Effector CD8-positive, alpha-beta T cell (primary cell): Measurements from ENCODE around the gene IL6R.
"Not testable (repeated sequence)": the region's sequence is repeated elsewhere in the genome, so short reads cannot be mapped to it uniquely, and the experiment has no call there.

Experiments used
- DNase-seq: peaks from one replicate; lab custom pipeline; 2025; lab: John Stamatoyannopoulos, UW

The IL6R gene

GRCh38 chr1:154483941-154484803 is 79.0 kb downstream of the IL6R start:
- no peak for DNase-seq

GRCh38 chr1:154485106-154485505 is 80.0 kb downstream of the IL6R start:
- DNase-seq, result no peak

- no peak for DNase-seq
Measured at GRCh38 chr1:154485910-154486496, 80.9 kb downstream of the IL6R start.

GRCh38 chr1:154486756-154487155 is 81.6 kb downstream of the IL6R start:
- DNase-seq, result not testable (repeated sequence)

GRCh38 chr1:154488922-154489321 is 83.8 kb downstream of the IL6R start:
- DNase-seq, result no peak

GRCh38 chr1:154489695-154490274 is 84.6 kb downstream of the IL6R start:
- DNase-seq, result no peak

GRCh38 chr1:154490317-154490716 is 85.2 kb downstream of the IL6R start:
- DNase-seq, result no peak

- no peak for DNase-seq
Measured at GRCh38 chr1:154492115-154492514, 87.0 kb downstream of the IL6R start.

GRCh38 chr1:154493276-154493675 is 88.1 kb downstream of the IL6R start:
- no peak for DNase-seq

GRCh38 chr1:154495496-154496273 is 90.5 kb downstream of the IL6R start:
- no peak for DNase-seq

- no peak for DNase-seq
Measured at GRCh38 chr1:154496383-154496782, 91.2 kb downstream of the IL6R start.

- DNase-seq, result no peak
Measured at GRCh38 chr1:154497026-154497806, 92.1 kb downstream of the IL6R start.

- DNase-seq, result no peak
Measured at GRCh38 chr1:154499446-154499845, 94.3 kb downstream of the IL6R start.

GRCh38 chr1:154500533-154500932 is 95.4 kb downstream of the IL6R start:
- DNase-seq, result no peak

- no peak for DNase-seq
Measured at GRCh38 chr1:154501423-154502065, 96.4 kb downstream of the IL6R start.

GRCh38 chr1:154502066-154502743 is 97.1 kb downstream of the IL6R start, which contains the start of the genes SHE and TDRD10:
Gene SHE (minus strand): TSS chr1:154502412. CDS start chr1:154502026, 386 bp downstream.
Gene TDRD10 (plus strand): TSS chr1:154502219. CDS start chr1:154506904, 4,685 bp downstream.
- peak; percentile 3 for DNase-seq

GRCh38 chr1:154502744-154503115 is 97.6 kb downstream of the IL6R start:
- DNase-seq, result no peak

- DNase-seq, result no peak
Measured at GRCh38 chr1:154503898-154504297, 98.8 kb downstream of the IL6R start.

- no peak for DNase-seq
Measured at GRCh38 chr1:154512760-154513159, 107.6 kb downstream of the IL6R start.

GRCh38 chr1:154514066-154514553 is 109.0 kb downstream of the IL6R start:
- DNase-seq, result no peak
